ENCODE results near the gene CENPX. TPM values are rescaled to one million over a fixed set of nuclear protein-coding genes. Genes with fewer than 3 reads are reported as not detected.

CENPX gene
- total RNA-seq, 1 donor from 2014 or later, result 38.7 TPM

GRCh38 chr17:82049106-82049505 is 26.4 kb upstream of the CENPX start:
- DNase-seq (ENCODE audit: low read depth) (no peak), FAIRE-seq (no peak)
- Histone ChIP-seq H3K27me3 (ENCODE audit: control insufficient read depth, insufficient read depth, low read length) (no peaks in the 10 kb centered on the region), H3K4me3 (ENCODE audit: low read depth, low read length) (no peak overlapping the region), H3K36me3 (ENCODE audit: control insufficient read depth, insufficient read depth, low read length) (peaks cover 18% of the 10 kb centered on the region)
- no peak for TF ChIP-seq CTCF (IDR thresholded peaks at IDR 0.05; ENCODE audit: insufficient read depth, low read length, severe bottlenecking)

DNA sequence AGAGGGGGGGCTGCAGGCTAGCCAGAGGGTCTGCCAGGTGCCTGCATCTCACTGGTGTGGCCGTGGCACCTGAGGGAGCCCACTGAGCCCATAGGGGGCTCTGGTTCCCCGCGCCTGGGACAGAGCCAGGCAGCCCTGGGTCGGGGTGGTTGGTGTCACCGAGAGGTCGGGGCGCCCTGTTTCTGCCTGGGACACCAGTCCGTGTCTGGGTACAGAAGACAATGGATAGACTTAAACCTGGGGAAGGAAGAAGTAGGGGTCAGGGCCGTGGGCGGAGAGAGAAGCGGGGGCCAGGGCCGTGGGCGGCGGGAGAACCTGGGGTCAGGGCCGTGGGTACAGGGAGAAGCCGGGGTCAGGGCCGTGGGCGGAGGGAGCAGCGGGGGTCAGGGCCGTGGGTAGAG is 25.9 kb upstream of the CENPX start:
- peaks cover 15% of the 10 kb centered on the region for H3K36me3 ChIP-seq (ENCODE audit: control insufficient read depth, insufficient read depth, low read length)
- DNase-seq (ENCODE audit: low read depth), result no peak

GRCh38 chr17:82047914-82048570 is 25.4 kb upstream of the CENPX start:
- Histone ChIP-seq H3K4me3 (ENCODE audit: low read depth, low read length) (no peak overlapping the region), H3K36me3 (ENCODE audit: control insufficient read depth, insufficient read depth, low read length) (peaks cover 15% of the 10 kb centered on the region), H3K27me3 (ENCODE audit: control insufficient read depth, insufficient read depth, low read length) (no peaks in the 10 kb centered on the region)
- DNase-seq (ENCODE audit: low read depth) (no peak), FAIRE-seq (no peak)
- TF ChIP-seq CTCF (IDR thresholded peaks at IDR 0.05; ENCODE audit: insufficient read depth, low read length, severe bottlenecking), result no peak

More for the DNA sequence above, 25.9 kb upstream of the CENPX start:
- H3K27me3 ChIP-seq (ENCODE audit: control insufficient read depth, insufficient read depth, low read length), result no peaks in the 10 kb centered on the region
- H3K4me3 ChIP-seq (ENCODE audit: low read depth, low read length), result no peak overlapping the region
- no peak for TF ChIP-seq CTCF (IDR thresholded peaks at IDR 0.05; ENCODE audit: insufficient read depth, low read length, severe bottlenecking)
- no peak for FAIRE-seq

DNA sequence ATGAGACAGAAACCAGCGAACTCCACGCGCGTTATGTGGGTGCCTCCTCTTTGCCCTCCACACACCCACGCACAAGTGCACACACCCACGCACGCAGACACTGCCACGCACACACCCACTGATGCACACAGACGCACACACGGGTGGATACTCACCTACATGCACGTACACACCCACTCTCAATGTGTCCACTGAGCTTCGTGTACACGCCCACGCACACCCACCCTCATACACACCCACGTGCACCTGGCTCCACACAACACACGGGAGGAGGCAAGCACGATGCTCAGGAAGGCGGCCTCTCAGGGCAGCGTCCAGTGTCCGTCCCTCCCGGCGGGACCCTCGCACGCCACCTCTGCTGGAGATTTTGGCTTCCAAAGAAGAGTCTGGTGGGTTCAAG is 24.7 kb upstream of the CENPX start:
- H3K27me3 ChIP-seq (ENCODE audit: control insufficient read depth, insufficient read depth, low read length), result no peaks in the 10 kb centered on the region
- FAIRE-seq (no peak), DNase-seq (ENCODE audit: low read depth) (no peak)
- H3K36me3 ChIP-seq (ENCODE audit: control insufficient read depth, insufficient read depth, low read length), result peaks cover 15% of the 10 kb centered on the region
- no peak for TF ChIP-seq CTCF (IDR thresholded peaks at IDR 0.05; ENCODE audit: insufficient read depth, low read length, severe bottlenecking)
- no peak overlapping the region for H3K4me3 ChIP-seq (ENCODE audit: low read depth, low read length)

- TF ChIP-seq CTCF (IDR thresholded peaks at IDR 0.05; ENCODE audit: insufficient read depth, low read length, severe bottlenecking), result no peak
- DNase-seq (ENCODE audit: low read depth), result no peak
- no peak for FAIRE-seq
- Histone ChIP-seq H3K4me3 (ENCODE audit: low read depth, low read length) (no peak overlapping the region), H3K27me3 (ENCODE audit: control insufficient read depth, insufficient read depth, low read length) (no peaks in the 10 kb centered on the region), H3K36me3 (ENCODE audit: control insufficient read depth, insufficient read depth, low read length) (peaks cover 15% of the 10 kb centered on the region)
These were observed 24.2 kb upstream of the CENPX start for GRCh38 chr17:82046903-82047302.

GRCh38 chr17:82045936-82046484 is 23.3 kb upstream of the CENPX start:
- H3K27me3 ChIP-seq (ENCODE audit: control insufficient read depth, insufficient read depth, low read length), result no peaks in the 10 kb centered on the region
- FAIRE-seq (no peak), DNase-seq (ENCODE audit: low read depth) (no peak)
- H3K4me3 ChIP-seq (ENCODE audit: low read depth, low read length), result no peak overlapping the region
- H3K36me3 ChIP-seq (ENCODE audit: control insufficient read depth, insufficient read depth, low read length), result peaks cover 15% of the 10 kb centered on the region
- no peak for TF ChIP-seq CTCF (IDR thresholded peaks at IDR 0.05; ENCODE audit: insufficient read depth, low read length, severe bottlenecking)
